DND-41 (cell line): Measurements from ENCODE around the gene SCAPER.
A peak's percentile ranks its signal among the peaks of the same experiment; 100 is the strongest.

Source experiments
- EZH2 ChIP-seq: IDR thresholded peaks from 3 replicates; pipeline ENCODE4 v1.6.1; 2012; ENCODE audit warnings: borderline replicate concordance, low read depth, mild to moderate bottlenecking, moderate library complexity, low read length, inconsistent platforms; ENCODE audit not compliant: severe bottlenecking
- TF ChIP-seq, protein P1 (sequence below): IDR thresholded peaks from 2 replicates; pipeline ENCODE4 v1.5.1; 2012; ENCODE audit warnings: borderline replicate concordance, low read length, moderate library complexity, mild to moderate bottlenecking; ENCODE audit not compliant: poor library complexity, severe bottlenecking; ENCODE audit errors: extremely low read depth

DNA sequence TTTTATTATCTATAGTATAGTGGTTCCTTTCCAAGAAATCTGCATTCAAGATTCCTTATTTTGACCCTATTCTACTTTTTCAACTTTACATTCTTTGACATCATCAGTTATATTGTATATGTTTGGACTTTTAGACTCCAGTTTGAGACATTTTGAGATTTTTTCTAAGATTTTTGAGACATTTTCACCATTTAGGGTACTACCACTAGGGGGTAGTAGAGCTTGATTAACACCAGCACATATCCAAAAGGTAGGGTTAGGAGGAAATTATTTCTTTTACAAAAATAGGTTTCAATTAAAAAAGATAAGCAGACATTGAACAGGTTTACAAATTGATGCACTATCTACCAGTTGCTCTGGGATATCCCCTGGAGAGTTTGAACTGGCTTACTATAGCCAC lies 262.5 kb downstream of the SCAPER start:
- TF ChIP-seq, protein P1, sequence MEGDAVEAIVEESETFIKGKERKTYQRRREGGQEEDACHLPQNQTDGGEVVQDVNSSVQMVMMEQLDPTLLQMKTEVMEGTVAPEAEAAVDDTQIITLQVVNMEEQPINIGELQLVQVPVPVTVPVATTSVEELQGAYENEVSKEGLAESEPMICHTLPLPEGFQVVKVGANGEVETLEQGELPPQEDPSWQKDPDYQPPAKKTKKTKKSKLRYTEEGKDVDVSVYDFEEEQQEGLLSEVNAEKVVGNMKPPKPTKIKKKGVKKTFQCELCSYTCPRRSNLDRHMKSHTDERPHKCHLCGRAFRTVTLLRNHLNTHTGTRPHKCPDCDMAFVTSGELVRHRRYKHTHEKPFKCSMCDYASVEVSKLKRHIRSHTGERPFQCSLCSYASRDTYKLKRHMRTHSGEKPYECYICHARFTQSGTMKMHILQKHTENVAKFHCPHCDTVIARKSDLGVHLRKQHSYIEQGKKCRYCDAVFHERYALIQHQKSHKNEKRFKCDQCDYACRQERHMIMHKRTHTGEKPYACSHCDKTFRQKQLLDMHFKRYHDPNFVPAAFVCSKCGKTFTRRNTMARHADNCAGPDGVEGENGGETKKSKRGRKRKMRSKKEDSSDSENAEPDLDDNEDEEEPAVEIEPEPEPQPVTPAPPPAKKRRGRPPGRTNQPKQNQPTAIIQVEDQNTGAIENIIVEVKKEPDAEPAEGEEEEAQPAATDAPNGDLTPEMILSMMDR: peak; percentile 43
- no peak for TF ChIP-seq EZH2
